Measurements from ENCODE around the gene PSEN1.

PSEN1 gene

GRCh38 chr14:73136387-73137225 lies at the start of gene PSEN1:
Gene PSEN1 (plus strand): TSS chr14:73136507. CDS start chr14:73148020, 11,513 bp downstream.
- peak; percentile 77 for DNase-seq

GRCh38 chr14:73091044-73091443 lies 45.3 kb upstream of the PSEN1 start:
- no peak for DNase-seq

- no peak for DNase-seq
Measured at GRCh38 chr14:73097421-73097820, 38.9 kb upstream of the PSEN1 start.

GRCh38 chr14:73100334-73100733 lies 36.0 kb upstream of the PSEN1 start:
- no peak for DNase-seq

GRCh38 chr14:73102806-73103497 lies 33.4 kb upstream of the PSEN1 start:
- no peak for DNase-seq

- no peak for DNase-seq
Measured at GRCh38 chr14:73105050-73105449, 31.3 kb upstream of the PSEN1 start.

- no peak for DNase-seq
Measured at GRCh38 chr14:73105727-73106126, 30.6 kb upstream of the PSEN1 start.

- no peak for DNase-seq
Measured at GRCh38 chr14:73116079-73116665, 20.1 kb upstream of the PSEN1 start.

- DNase-seq, result no peak
Measured at GRCh38 chr14:73124180-73124894, 12.0 kb upstream of the PSEN1 start.

- no peak for DNase-seq
Measured at GRCh38 chr14:73125169-73125588, 11.1 kb upstream of the PSEN1 start.

GRCh38 chr14:73125746-73126145 lies 10.6 kb upstream of the PSEN1 start:
- no peak for DNase-seq

GRCh38 chr14:73133795-73134194 lies 2.5 kb upstream of the PSEN1 start:
- no peak for DNase-seq

- DNase-seq, result no peak
Measured at GRCh38 chr14:73136085-73136386, 271 bp upstream of the PSEN1 start.

- DNase-seq, result no peak
Measured at GRCh38 chr14:73140811-73141323, 4.6 kb downstream of the PSEN1 start.

- DNase-seq, result no peak
Measured at GRCh38 chr14:73142216-73142615, 5.9 kb downstream of the PSEN1 start.

- DNase-seq, result no peak
Measured at GRCh38 chr14:73143003-73143402, 6.7 kb downstream of the PSEN1 start.

- DNase-seq, result no peak
Measured at GRCh38 chr14:73143617-73144016, 7.3 kb downstream of the PSEN1 start.

- no peak for DNase-seq
Measured at GRCh38 chr14:73145371-73145770, 9.1 kb downstream of the PSEN1 start.

- DNase-seq, result no peak
Measured at GRCh38 chr14:73146111-73146510, 9.8 kb downstream of the PSEN1 start.

- DNase-seq, result no peak
Measured at GRCh38 chr14:73149753-73150152, 13.4 kb downstream of the PSEN1 start.

GRCh38 chr14:73153272-73153671 lies 17.0 kb downstream of the PSEN1 start:
- no peak for DNase-seq

GRCh38 chr14:73162251-73162650 lies 25.9 kb downstream of the PSEN1 start:
- DNase-seq, result no peak

GRCh38 chr14:73166399-73166798 lies 30.1 kb downstream of the PSEN1 start:
- no peak for DNase-seq

Data from NCI-H774 (cell line).